ENCODE measurements around the gene NUTM2B.
"Not testable (repeated sequence)": the region's sequence is repeated elsewhere in the genome, so short reads cannot be mapped to it uniquely, and the experiment has no call there.

The NUTM2B gene

GRCh38 chr10:79744844-79745243 is 41.8 kb downstream of the NUTM2B start:
- DNase-seq, result not testable (repeated sequence)

- DNase-seq, result not testable (repeated sequence)
These were observed 45.5 kb downstream of the NUTM2B start for GRCh38 chr10:79748510-79748909.

GRCh38 chr10:79753601-79754000 is 50.6 kb downstream of the NUTM2B start:
- not testable (repeated sequence) for DNase-seq

- not testable (repeated sequence) for DNase-seq
These were observed 55.4 kb downstream of the NUTM2B start for GRCh38 chr10:79758297-79758993.
